Measurements from ENCODE around the gene ARHGAP6.

GRCh38 chrX:11185861-11186260 is 479.9 kb downstream of the ARHGAP6 start:
- TF ChIP-seq POLR2AphosphoS5 (IDR thresholded peaks at IDR 0.05; ENCODE audit: low read depth, low read length) (no peak), TAF1 (IDR thresholded peaks at IDR 0.05; ENCODE audit: borderline replicate concordance, low read depth, low read length) (no peak), POLR2A (IDR thresholded peaks at IDR 0.05; ENCODE audit: low read depth, low read length) (no peak)

All from GM12892 (cell line).